HG02610 (cell line): Measurements from ENCODE around the gene ARAP1.

Experiments
- ATAC-seq: cut with Tn5 transposase; IDR thresholded peaks from one replicate; pipeline ENCODE4 v1.9.1; 2021; ENCODE audit warnings: mild to moderate bottlenecking, moderate library complexity; ENCODE audit not compliant: unreplicated experiment

ARAP1 gene

GRCh38 chr11:72780296-72781062 is 28.3 kb upstream of the ARAP1 start:
- ATAC-seq: no peak

- no peak for ATAC-seq
These were observed 27.4 kb upstream of the ARAP1 start for GRCh38 chr11:72779495-72780128.

GRCh38 chr11:72778535-72779494 is 26.6 kb upstream of the ARAP1 start:
- no peak for ATAC-seq

GRCh38 chr11:72777755-72778278 is 25.6 kb upstream of the ARAP1 start:
- ATAC-seq: no peak

- ATAC-seq: no peak
These were observed 24.9 kb upstream of the ARAP1 start for GRCh38 chr11:72776844-72777754.

GRCh38 chr11:72776117-72776843 is 24.1 kb upstream of the ARAP1 start:
- ATAC-seq: no peak

GRCh38 chr11:72775288-72776110 is 23.3 kb upstream of the ARAP1 start:
- no peak for ATAC-seq

GRCh38 chr11:72774499-72774898 is 22.3 kb upstream of the ARAP1 start:
- no peak for ATAC-seq

GRCh38 chr11:72773696-72774095 is 21.5 kb upstream of the ARAP1 start:
- no peak for ATAC-seq

- ATAC-seq: no peak
These were observed 21.1 kb upstream of the ARAP1 start for GRCh38 chr11:72773291-72773690.

- ATAC-seq: no peak
These were observed 19.9 kb upstream of the ARAP1 start for GRCh38 chr11:72772059-72772458.

- ATAC-seq: no peak
These were observed 19.3 kb upstream of the ARAP1 start for GRCh38 chr11:72771507-72771906.

GRCh38 chr11:72770799-72771198 is 18.6 kb upstream of the ARAP1 start:
- ATAC-seq: no peak

GRCh38 chr11:72769680-72770079 is 17.5 kb upstream of the ARAP1 start:
- no peak for ATAC-seq

- ATAC-seq: no peak
These were observed 16.4 kb upstream of the ARAP1 start for GRCh38 chr11:72768581-72768980.

GRCh38 chr11:72767203-72768062 is 15.2 kb upstream of the ARAP1 start:
- no peak for ATAC-seq

GRCh38 chr11:72766152-72766902 is 14.1 kb upstream of the ARAP1 start:
- ATAC-seq: no peak
